NAMALWA (cell line): Measurements from ENCODE around the gene SLC39A11.
"Not testable (repeated sequence)": the region's sequence is repeated elsewhere in the genome, so short reads cannot be mapped to it uniquely, and the experiment has no call there.

ENCODE experiments used
- DNase-seq: peaks from one replicate; pipeline ENCODE4 v3.0.0-alpha.2; 2015; ENCODE audit warnings: low spot score

SLC39A11 gene

DNA sequence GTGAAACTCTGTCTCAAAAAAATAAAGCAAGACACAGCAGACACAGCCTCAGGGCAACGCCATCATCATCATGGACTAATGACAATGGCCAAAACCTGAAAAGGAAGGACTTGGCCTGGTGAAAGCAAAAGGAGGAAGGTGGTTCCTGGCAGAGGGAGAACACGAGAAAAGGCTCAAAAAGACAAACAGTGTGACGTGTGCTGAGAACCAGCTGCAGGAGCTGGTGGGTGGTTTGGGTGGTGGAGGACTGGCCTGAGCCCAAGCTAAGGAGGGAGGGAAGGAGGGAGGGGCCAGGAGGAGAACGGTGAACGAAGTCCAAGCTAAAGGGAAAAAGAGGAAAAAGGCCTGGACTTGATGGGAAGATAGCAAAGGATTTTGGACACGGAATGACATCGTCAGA, 85.1 kb downstream of the SLC39A11 start:
- no peak for DNase-seq

DNA sequence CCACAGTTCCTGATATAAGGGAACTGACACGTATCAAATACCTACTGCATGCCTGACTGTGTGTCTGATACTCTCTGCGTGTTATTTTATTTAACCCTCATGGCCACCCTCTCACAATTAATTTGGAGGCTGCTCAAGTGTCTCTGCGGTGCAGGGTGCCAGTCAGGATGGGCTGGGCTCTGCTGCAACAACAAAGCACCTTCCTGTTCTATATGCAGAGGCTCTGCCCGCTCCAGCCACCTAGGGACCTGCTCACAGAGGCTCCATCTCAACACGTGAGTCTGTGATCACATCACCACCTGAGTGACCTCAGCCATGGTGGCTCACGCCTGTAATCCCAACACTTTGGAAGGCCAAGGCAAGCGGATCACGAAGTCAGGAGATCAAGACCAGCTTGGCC, 87.1 kb downstream of the SLC39A11 start:
- no peak for DNase-seq

DNA sequence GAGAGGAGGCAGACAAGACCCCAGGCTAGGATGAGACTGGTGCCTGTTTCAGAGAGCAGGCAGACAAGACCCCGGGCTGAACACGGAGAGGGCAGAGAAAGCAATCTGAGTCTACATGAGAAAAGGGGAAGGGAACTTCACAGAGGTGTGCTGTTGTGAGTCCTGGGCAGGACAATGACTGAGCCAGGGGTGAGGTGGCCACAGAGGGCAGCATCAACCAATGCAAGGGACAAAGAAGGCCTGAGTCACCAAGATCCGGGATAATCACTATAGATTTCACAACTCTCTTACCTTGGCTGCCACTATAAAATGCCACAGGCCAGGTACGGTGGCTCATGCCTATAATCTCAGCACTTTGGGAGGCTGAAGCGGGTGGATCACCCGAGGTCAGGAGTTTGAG, 89.0 kb downstream of the SLC39A11 start:
- DNase-seq, result no peak

DNA sequence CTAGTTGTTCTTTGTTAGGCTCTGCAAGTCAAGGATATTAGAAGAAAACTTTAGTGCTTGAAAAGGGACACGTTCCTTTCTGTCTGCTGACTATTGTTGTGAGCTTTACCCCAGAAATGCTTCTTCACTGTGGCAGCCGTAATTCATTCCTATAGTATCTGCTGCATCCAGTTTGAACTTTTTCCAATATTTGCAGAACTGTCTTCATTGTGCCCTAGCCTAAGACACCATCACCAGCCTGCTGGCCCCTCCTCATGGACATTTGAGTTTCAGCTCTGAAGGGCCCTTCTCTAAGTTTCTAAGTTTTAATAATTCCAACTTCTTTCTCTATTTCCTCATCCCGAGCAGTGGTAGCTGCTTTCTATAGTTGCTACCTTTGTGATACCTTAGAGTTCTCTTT, 91.7 kb downstream of the SLC39A11 start:
- DNase-seq, result no peak

DNA sequence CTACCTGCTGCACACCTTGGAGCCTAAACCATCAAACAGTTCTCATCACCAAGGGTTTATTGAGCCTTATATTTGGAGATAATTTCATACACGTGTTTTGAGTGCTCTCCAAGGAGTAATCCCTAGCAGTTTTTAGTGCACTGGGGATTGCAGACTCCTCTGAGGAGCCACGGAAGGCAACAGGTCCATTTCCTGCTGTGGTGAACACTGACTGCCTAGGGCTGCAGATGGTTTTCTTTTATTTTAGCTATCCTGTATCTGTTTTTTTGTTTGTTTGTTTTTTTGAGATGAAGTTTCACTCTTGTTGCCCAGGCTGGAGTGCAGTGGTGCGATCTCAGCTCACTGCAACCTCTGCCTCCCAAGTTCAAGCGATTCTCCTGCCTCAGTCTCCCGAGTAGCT, 93.0 kb downstream of the SLC39A11 start:
- DNase-seq, result not testable (repeated sequence)

DNA sequence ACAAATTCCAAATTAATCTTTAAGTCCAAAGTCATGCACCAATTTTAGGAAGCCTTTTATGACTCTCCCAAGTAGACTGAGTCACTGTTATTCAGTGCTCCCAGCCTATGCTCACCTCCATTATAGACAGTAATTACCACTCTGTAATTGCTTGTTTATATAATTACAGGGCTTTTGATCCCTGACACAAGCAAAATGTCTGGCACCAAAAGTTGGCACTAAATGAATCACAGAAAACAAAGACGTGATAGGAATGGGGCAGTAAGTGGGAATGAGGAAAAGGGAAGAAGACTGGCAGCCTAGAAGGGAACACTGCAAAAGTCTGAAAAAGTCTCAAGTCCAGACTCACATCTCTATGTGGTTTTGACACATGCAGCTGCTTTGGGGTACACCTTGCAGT, 94.1 kb downstream of the SLC39A11 start:
- no peak for DNase-seq

DNA sequence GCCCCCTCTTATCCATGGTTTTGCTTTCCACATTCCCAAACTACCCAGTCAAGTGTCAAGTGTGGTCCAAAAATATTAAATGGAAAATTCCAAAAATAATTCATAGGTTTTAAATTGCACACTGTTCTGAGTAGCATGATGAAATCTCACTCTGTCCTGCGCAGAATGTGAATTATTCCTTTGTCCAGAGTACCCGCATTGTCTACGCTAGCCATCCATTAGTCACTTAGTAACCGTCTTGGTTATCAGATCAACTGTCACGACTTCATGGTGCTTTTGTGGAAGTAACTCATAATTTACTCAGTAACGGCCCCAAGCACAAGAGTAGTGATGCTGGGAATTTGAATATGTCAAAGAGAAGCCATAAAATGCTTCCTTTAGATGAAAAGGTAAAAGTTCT, 94.9 kb downstream of the SLC39A11 start:
- no peak for DNase-seq

DNA sequence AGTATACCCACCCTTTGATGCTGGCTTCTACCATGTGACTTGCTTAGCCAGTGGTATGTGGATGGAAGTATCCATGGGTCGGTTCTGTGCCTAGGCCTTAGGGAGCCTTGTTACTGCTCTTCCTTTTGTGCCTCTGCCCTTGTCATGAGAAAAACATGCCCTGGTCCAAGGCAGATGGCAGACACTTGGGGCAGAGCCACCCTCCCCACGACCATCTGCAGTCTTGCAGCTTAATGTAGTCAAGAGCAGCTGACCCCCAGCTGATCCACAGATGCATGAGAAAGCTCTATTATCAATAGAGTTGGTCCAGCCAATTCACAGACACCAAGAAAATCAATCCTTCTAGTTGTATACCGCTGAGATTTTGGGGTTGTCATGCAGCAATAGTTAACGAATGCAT, 95.7 kb downstream of the SLC39A11 start:
- no peak for DNase-seq

DNA sequence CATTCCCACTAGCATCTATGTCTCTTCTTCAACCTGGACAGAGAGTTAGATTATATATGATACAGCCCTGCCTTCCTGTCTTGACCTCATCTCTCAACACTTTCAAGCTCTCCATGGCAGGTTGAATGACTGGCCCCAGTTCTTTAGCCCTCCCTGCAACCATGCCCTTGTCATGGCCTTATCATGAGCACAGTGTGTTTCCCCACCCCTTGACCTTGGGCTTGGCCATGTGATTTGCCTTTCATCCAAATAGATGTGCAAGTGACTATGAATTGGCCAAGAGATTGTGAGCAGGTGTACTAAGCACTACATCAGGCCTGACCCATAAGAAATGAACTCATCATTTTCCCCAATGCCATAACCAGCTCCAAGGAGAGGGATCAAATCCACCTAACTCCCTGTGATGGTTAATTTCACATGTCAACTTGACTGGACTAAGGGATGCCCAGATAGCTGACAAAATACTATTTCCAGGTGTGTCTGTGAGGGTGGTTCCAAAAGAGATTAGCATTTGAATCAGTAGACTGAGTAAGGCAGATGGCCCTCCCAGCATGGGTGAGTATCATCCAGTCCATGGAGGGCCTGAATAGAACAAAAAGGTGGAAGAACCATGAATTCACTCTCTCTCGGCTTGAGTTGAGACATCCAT, 97.4 kb downstream of the SLC39A11 start:
- DNase-seq, result no peak

DNA sequence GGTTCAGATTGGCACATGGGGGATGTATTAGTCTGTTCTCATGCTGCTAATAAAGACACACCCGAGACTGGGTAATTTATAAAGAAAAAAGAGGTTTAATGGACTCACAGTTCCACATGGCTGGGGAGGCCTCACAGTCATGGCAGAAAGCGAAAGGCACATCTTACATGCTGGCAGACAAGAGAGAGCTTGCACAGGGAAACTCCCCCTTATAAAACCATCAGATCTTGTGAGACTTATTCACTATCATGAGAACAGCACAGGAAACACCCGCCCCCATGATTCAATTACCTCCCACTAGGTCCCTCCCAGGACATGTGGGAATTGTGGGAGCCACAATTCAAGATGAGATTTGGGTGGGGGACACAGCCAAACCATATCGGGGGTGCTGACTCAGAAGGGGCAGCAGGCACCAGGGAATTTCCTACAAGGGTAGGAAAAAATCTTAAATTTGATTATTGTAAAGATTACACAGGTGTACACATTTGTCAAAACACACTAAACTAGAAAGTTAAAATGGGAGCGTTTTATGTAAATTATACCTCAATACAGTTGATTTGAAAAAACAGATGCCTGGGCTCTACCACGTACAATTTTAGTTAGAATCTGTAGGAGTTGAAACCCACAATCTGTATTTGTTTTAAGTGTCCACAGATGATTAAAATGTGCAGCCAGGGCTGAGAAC, 99.6 kb downstream of the SLC39A11 start:
- DNase-seq, result not testable (repeated sequence)

DNA sequence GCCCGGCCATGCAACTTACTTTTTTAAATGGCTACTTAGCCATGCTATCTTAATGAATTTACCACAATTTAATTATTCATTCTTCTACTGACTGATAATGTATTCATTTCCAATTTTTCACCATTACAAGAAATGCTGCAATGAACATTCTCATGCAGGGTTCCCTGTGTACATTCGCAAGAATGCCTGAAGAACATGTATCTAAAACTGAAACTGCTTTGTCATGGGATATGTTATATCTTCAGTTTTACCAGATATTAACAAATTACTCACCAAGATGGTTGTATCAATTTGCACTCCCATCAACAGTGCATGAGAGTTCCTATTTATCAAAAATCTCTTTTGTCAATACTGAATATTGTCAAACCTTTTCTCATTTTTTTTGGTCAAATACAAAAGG, 100.8 kb downstream of the SLC39A11 start:
- no peak for DNase-seq

DNA sequence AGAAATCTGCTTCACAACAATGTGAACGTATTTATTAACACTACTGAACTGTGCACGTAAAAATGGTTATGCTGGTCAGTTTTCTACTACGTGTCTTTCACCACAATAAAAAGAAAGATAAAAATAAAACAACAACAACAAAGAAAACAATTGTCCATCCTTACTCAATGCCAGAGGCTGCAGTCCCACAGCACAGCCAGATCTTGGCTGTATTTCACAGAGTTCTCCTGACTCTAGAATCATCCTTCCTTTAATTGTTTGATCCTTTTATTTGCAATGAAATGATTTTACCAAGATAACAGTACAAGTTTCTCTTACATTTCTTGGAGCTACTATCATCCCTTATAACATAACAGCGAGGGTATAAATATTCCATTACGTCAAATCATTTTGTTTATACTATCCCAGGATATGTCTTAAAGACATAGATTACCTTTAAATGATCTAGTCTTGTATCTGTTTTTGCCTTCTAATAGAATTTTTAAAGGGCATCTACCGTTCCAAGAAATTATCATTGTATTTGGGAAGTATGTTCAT, 103.3 kb downstream of the SLC39A11 start:
- no peak for DNase-seq

DNA sequence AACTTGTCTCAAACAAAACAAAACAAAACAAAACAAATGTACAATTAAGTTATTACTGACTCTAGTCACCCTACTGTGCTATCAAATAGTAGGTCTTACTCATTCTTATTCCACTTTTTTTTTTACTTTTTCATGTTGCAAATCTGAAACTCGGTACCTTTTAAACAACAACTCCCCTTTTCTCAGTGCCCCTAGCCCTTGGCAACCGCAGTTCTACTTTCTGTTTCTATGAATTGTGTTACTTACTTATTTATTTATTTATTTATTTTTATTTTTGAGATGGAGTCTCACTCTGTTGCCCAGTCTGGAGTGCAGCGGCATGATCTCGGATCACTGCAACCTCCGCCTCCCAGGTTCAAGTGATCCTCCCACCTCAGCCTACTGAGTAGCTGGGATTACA, 104.0 kb downstream of the SLC39A11 start:
- DNase-seq, result no peak

DNA sequence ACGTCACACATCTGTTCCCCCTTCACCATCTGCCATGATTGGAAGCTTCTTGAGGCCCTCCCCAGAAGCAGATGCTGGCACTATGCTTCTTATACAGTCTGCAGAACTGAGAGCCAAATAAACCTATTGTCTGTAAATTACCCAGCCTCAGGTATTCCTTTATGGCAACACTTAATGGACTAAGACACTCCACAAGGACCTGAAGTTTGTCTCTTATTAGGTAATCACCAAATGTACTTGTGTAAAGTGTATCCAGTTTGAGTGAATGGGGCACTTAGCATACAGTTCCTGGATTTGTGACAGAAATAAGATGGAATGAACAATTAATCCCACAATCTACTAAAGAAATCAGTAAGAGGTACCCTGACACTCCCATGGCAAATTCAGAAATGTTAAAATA, 105.3 kb downstream of the SLC39A11 start:
- DNase-seq, result no peak

DNA sequence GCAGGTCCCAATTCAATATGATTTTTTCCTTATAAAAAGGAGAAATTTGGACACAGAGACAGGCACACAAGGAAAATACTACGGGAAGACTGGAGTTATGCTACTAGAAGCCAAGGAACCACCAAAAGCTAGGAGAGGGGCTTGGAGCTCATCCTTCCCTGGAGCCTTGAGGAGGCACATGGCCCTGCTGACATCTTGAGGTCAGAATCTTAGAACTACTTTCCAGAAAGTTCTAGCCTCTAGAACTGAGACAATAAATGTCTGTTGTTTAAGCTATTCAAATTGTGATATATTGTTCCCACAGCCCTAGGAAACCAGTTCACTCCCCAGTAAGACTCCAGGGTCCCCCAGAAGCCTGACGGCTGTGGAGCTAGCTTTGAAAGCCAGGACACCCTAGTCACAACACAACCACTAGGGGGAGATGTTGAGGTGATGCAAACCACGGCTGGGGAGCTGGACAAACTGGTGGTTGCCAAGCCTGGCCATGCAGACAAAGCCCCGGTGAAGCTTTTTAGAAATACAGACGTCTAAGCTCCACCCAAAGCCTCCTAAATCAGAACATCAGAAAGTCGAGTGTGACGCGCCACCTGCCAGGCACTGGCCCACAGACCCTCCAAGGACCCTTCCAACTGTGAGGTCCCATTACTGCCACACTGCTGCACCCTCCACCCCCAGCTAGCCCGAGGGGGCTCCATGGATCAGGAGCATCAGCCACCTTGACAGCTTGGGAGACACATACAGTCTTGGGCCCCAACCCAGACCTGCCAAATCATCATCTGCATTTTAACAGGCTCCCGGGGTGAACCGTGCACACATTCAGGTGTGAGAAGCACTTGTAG, 106.4 kb downstream of the SLC39A11 start:
- DNase-seq, result peak; percentile 85

DNA sequence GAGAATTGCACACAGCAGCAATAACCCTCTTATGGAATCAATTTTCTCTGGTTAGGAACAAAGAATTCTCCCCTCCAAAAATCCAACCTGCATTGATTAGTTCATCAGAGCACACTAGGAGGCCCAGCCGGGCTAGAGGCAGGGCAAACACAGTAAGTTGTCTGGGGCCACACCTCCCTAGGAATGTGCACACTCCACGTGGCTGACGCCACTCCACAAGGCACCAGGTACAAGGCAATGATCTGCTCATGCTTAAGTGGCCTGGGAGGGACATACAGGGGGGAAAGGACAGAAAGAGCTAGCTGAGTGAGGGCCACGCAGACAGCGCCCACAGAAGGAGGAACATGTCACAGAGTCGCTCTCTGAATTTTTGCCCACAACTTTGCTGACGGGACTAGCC, 107.6 kb downstream of the SLC39A11 start:
- no peak for DNase-seq

DNA sequence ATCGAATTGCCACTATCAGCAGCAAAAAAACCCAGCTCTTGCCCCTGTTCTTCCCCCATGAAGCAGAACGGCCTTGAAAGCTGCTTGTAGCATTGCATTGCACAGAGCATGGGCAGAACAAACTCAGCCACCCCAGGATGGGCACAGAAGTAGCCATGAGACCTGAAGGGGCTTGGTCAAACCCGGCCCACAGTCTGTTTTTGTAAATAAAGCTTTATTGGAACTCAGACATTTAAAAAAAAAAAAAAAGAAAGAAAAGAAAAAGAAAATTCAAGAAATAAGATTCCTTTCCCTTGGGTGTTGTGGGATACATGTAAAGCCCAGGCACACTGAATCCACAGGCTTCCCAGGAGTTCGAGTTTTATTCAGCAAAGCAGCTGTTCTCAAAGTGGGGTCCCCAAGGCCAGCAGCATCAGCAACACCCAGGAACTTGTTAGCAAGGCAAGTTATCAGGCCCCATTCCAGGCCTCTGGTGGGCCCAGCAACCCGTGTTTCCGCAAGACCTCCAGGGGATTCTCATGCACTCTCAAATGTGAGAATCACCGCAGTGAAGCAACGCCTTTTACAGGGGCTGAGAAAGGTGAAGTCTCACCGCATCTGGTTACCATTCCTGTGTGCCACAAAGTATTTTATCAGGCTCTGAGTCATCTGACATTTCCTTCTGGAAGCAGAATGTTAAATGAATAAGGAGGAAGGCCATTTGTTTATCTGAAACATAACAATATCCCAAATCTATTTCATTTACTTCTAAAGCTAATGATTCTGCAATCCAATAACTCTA, 108.2 kb downstream of the SLC39A11 start:
- DNase-seq, result no peak

DNA sequence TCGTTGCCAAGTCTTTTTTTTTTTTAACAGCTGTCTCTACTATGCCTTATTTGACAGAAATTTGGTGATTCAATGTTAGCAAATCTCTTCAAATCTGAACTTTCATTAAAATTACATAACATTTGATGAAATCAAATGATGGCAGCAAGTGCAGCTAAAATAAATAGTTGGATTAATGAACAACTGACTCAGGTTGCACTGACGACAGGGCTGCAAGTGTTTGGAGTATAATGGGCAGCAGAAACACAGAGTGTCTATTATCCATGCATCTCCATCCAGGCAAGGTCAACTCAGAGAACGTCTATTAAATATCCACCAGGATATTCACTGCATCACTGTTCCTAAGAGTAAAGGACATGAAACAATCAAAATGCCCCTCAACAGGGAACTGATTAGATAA, 109.8 kb downstream of the SLC39A11 start:
- DNase-seq, result no peak

DNA sequence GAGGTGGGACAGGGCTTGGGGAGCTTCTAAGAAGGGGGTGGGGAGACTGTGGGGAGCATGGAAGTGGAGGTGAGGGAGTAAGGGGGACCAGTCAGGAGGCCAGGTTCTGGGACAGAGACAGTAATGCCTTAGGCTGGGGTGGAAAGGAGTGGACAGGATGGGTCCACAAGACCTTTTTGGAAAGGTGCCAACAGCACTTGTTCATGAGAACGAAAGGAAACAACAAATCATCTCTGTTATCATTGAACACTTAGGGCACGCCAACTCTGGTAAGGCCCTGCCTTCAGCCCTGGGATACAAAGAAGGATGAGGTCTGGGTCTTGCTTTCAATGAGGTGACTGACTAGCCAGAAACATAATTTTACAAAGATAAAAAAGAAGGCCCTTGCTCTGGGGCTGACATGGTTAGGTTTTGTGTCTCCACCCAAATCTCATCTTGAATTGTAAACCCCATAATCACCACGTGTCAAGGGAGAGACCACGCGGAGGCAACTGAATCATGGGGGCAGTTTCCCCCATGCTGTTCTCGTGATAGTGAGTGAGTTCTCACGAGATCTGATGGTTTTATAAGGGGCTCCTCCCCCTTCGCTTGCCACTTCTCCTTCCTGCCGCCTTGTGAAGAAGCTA, 113.8 kb downstream of the SLC39A11 start:
- no peak for DNase-seq

DNA sequence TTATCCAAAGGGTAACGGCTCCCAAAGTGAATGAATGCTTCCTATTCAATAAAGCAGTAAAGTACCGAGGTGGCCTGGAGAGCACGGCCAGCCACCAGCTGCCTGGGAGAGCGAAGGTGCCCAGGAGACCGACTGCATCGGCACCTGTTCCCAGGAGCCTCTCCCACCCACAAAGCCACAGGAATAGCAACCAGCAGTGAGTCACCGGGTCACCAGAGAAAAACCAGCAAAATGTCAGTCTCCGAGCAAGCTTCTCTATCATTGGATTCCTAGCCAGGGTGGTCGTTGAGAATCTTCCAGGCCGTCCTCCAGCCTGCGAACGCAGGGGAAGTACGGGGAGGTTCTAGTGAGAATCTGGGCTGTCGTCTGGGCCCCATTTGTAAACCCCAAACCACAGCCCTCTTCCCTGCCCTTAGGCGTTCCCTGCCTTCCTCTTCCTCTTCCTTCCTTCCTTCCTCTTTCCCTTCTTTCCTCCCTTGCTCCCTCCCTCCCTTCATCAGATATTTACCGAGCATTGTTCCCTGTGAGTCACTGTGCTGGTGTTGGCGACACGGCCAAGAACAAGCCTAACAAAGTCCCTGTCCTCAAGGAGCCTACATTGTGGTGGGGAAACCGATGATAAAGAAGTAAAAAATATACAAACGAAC, 114.6 kb downstream of the SLC39A11 start:
- no peak for DNase-seq
